ENCODE results near the gene DIAPH3.

The DIAPH3 gene

GRCh38 chr13:59728896-59729545 lies 434.7 kb downstream of the DIAPH3 start:
- Histone ChIP-seq H3K27ac (ENCODE audit: low read depth, low read length) (no peak overlapping the region), H3K79me2 (ENCODE audit: control insufficient read depth, low read length) (no peaks in the 10 kb centered on the region), H3K9me3 (ENCODE audit: control insufficient read depth, insufficient read depth, low read length) (no peaks in the 10 kb centered on the region), H3K27me3 (ENCODE audit: control insufficient read depth, low read length) (no peaks in the 10 kb centered on the region), H3K9me2 (replicated peaks; ENCODE audit: control insufficient read depth, low read length) (no peaks in the 10 kb centered on the region), H3K4me1 (ENCODE audit: control insufficient read depth, low read length) (no peaks in the 10 kb centered on the region), H3K4me3 (ENCODE audit: low read length) (no peak overlapping the region), H4K20me1 (ENCODE audit: control insufficient read depth, insufficient read depth, low read depth, low read length) (no peaks in the 10 kb centered on the region), H3K36me3 (ENCODE audit: control insufficient read depth, low read length) (no peaks in the 10 kb centered on the region), H3F3A (ENCODE audit: control insufficient read depth, insufficient read depth) (no peaks in the 10 kb centered on the region), H3K4me2 (ENCODE audit: low read length) (no peak overlapping the region)
- TF ChIP-seq CTCF (IDR thresholded peaks at IDR 0.05; ENCODE audit: low read depth, low read length, poor library complexity, severe bottlenecking), result no peak
- TF ChIP-seq EZH2phosphoT487 (IDR thresholded peaks at IDR 0.05; ENCODE audit: borderline replicate concordance, low read length), result no peak

- no peaks in the 10 kb centered on the region for H3K79me2 ChIP-seq (ENCODE audit: control insufficient read depth, low read length)
- no peaks in the 10 kb centered on the region for H3K9me3 ChIP-seq (ENCODE audit: control insufficient read depth, insufficient read depth, low read length)
- no peak overlapping the region for H3K4me2 ChIP-seq (ENCODE audit: low read length)
- H4K20me1 ChIP-seq (ENCODE audit: control insufficient read depth, insufficient read depth, low read depth, low read length), result no peaks in the 10 kb centered on the region
- H3K9me2 ChIP-seq (replicated peaks; ENCODE audit: control insufficient read depth, low read length), result no peaks in the 10 kb centered on the region
- H3K36me3 ChIP-seq (ENCODE audit: control insufficient read depth, low read length), result no peaks in the 10 kb centered on the region
- no peak for TF ChIP-seq EZH2phosphoT487 (IDR thresholded peaks at IDR 0.05; ENCODE audit: borderline replicate concordance, low read length)
- TF ChIP-seq CTCF (IDR thresholded peaks at IDR 0.05; ENCODE audit: low read depth, low read length, poor library complexity, severe bottlenecking), result no peak
- no peaks in the 10 kb centered on the region for H3F3A ChIP-seq (ENCODE audit: control insufficient read depth, insufficient read depth)
- no peaks in the 10 kb centered on the region for H3K27me3 ChIP-seq (ENCODE audit: control insufficient read depth, low read length)
- no peak overlapping the region for H3K27ac ChIP-seq (ENCODE audit: low read depth, low read length)
- no peaks in the 10 kb centered on the region for H3K4me1 ChIP-seq (ENCODE audit: control insufficient read depth, low read length)
- H3K4me3 ChIP-seq (ENCODE audit: low read length), result no peak overlapping the region
Measured at GRCh38 chr13:59721926-59722910, 441.5 kb downstream of the DIAPH3 start.

- H3K4me3 ChIP-seq (ENCODE audit: low read length), result no peak overlapping the region
- no peaks in the 10 kb centered on the region for H3K9me3 ChIP-seq (ENCODE audit: control insufficient read depth, insufficient read depth, low read length)
- no peaks in the 10 kb centered on the region for H3K27me3 ChIP-seq (ENCODE audit: control insufficient read depth, low read length)
- H3K4me2 ChIP-seq (ENCODE audit: low read length), result no peak overlapping the region
- no peaks in the 10 kb centered on the region for H3K79me2 ChIP-seq (ENCODE audit: control insufficient read depth, low read length)
- no peaks in the 10 kb centered on the region for H3K36me3 ChIP-seq (ENCODE audit: control insufficient read depth, low read length)
- TF ChIP-seq CTCF (IDR thresholded peaks at IDR 0.05; ENCODE audit: low read depth, low read length, poor library complexity, severe bottlenecking) (no peak), EZH2phosphoT487 (IDR thresholded peaks at IDR 0.05; ENCODE audit: borderline replicate concordance, low read length) (no peak)
- H3K27ac ChIP-seq (ENCODE audit: low read depth, low read length), result no peak overlapping the region
- H3K4me1 ChIP-seq (ENCODE audit: control insufficient read depth, low read length), result no peaks in the 10 kb centered on the region
- H4K20me1 ChIP-seq (ENCODE audit: control insufficient read depth, insufficient read depth, low read depth, low read length), result no peaks in the 10 kb centered on the region
- H3K9me2 ChIP-seq (replicated peaks; ENCODE audit: control insufficient read depth, low read length), result no peaks in the 10 kb centered on the region
- no peaks in the 10 kb centered on the region for H3F3A ChIP-seq (ENCODE audit: control insufficient read depth, insufficient read depth)
Measured at GRCh38 chr13:59715611-59716010, 448.1 kb downstream of the DIAPH3 start.

Data from DOHH2 (cell line).